GM11168 (cell line): ENCODE results near the gene ACKR3.

ENCODE experiments used
- in situ Hi-C: fragments of 300-500 bp; cut with MboI; formaldehyde crosslinking; loops from one replicate; pipeline ENCODE4 v1.12.0; 2022; ENCODE audit warnings: low sequenced_read_pairs; ENCODE audit not compliant: unreplicated experiment

ACKR3 gene

GRCh38 chr2:236604575-236605344, 35.1 kb downstream of the ACKR3 start:
- in situ Hi-C loops: no loop called here

- in situ Hi-C loops: no loop called here
These were observed 35.7 kb downstream of the ACKR3 start for GRCh38 chr2:236605345-236605734.

GRCh38 chr2:236606023-236606422, 36.4 kb downstream of the ACKR3 start:
- in situ Hi-C loops: no loop called here

- in situ Hi-C loops: no loop called here
These were observed 38.0 kb downstream of the ACKR3 start for GRCh38 chr2:236607471-236608187.

GRCh38 chr2:236608188-236608525, 38.5 kb downstream of the ACKR3 start:
- in situ Hi-C loops: no loop called here

GRCh38 chr2:236608710-236609109, 39.1 kb downstream of the ACKR3 start:
- in situ Hi-C loops: no loop called here

- in situ Hi-C loops: no loop called here
These were observed 41.6 kb downstream of the ACKR3 start for GRCh38 chr2:236610991-236611821.

- in situ Hi-C loops: no loop called here
These were observed 43.1 kb downstream of the ACKR3 start for GRCh38 chr2:236612737-236613136.

GRCh38 chr2:236613612-236614011, 44.0 kb downstream of the ACKR3 start:
- in situ Hi-C loops: no loop called here

- in situ Hi-C loops: no loop called here
These were observed 44.9 kb downstream of the ACKR3 start for GRCh38 chr2:236614551-236614950.

GRCh38 chr2:236616031-236616430, 46.4 kb downstream of the ACKR3 start:
- in situ Hi-C loops: no loop called here

- in situ Hi-C loops: no loop called here
These were observed 47.0 kb downstream of the ACKR3 start for GRCh38 chr2:236616624-236617023.

GRCh38 chr2:236617221-236617737, 47.7 kb downstream of the ACKR3 start:
- in situ Hi-C loops: no loop called here

GRCh38 chr2:236617796-236618195, 48.2 kb downstream of the ACKR3 start:
- in situ Hi-C loops: no loop called here

- in situ Hi-C loops: no loop called here
These were observed 48.7 kb downstream of the ACKR3 start for GRCh38 chr2:236618370-236618769.

- in situ Hi-C loops: no loop called here
These were observed 50.4 kb downstream of the ACKR3 start for GRCh38 chr2:236619910-236620612.

GRCh38 chr2:236621786-236622185, 52.2 kb downstream of the ACKR3 start:
- in situ Hi-C loops: no loop called here

- in situ Hi-C loops: no loop called here
These were observed 52.6 kb downstream of the ACKR3 start for GRCh38 chr2:236622201-236622600.

GRCh38 chr2:236622660-236623059, 53.0 kb downstream of the ACKR3 start:
- in situ Hi-C loops: no loop called here

GRCh38 chr2:236623816-236624215, 54.2 kb downstream of the ACKR3 start:
- in situ Hi-C loops: no loop called here
